ENCODE data around the gene MYOZ1. TPM values are rescaled to one million over a fixed set of nuclear protein-coding genes. Genes with fewer than 3 reads are reported as not detected.

The MYOZ1 gene
- total RNA-seq, 1 donor from 2014 or later: not detected

- no peaks in the 10 kb centered on the region for H3K9me3 ChIP-seq
- TF ChIP-seq POLR2A (IDR thresholded peaks at IDR 0.05): no peak
- no peak for TF ChIP-seq CTCF (IDR thresholded peaks at IDR 0.05)
- TF ChIP-seq POLR2AphosphoS5 (IDR thresholded peaks at IDR 0.05; ENCODE audit: insufficient read depth in 1 of 2, low read depth in 1 of 2): no peak
- no peaks in the 10 kb centered on the region for H3K36me3 ChIP-seq
- H3K27ac ChIP-seq: no peak overlapping the region
- H3K4me3 ChIP-seq: no peak overlapping the region
- intact Hi-C loops (cut with DNase I): no loop called here
- no peak for DNase-seq (ENCODE audit: extremely low spot score in 2 of 2)
- no peaks in the 10 kb centered on the region for H3K27me3 ChIP-seq
- no peaks in the 10 kb centered on the region for H3K4me1 ChIP-seq
Measured at GRCh38 chr10:73635781-73636180, 5.5 kb downstream of the MYOZ1 start.

GRCh38 chr10:73634421-73634820 lies 6.9 kb downstream of the MYOZ1 start:
- no peaks in the 10 kb centered on the region for H3K36me3 ChIP-seq
- TF ChIP-seq CTCF (IDR thresholded peaks at IDR 0.05) (no peak), POLR2A (IDR thresholded peaks at IDR 0.05) (no peak), POLR2AphosphoS5 (IDR thresholded peaks at IDR 0.05; ENCODE audit: insufficient read depth in 1 of 2, low read depth in 1 of 2) (no peak)
- no peaks in the 10 kb centered on the region for H3K4me1 ChIP-seq
- no peaks in the 10 kb centered on the region for H3K27me3 ChIP-seq
- no peak for DNase-seq (ENCODE audit: extremely low spot score in 2 of 2)
- H3K4me3 ChIP-seq: no peak overlapping the region
- no peak overlapping the region for H3K27ac ChIP-seq
- no peaks in the 10 kb centered on the region for H3K9me3 ChIP-seq
- intact Hi-C loops (cut with DNase I): no loop called here

GRCh38 chr10:73629165-73629564 lies 12.1 kb downstream of the MYOZ1 start:
- H3K36me3 ChIP-seq: no peaks in the 10 kb centered on the region
- H3K9me3 ChIP-seq: no peaks in the 10 kb centered on the region
- H3K4me1 ChIP-seq: peaks cover 9% of the 10 kb centered on the region
- DNase-seq (ENCODE audit: extremely low spot score in 2 of 2): no peak
- no peak overlapping the region for H3K27ac ChIP-seq
- no peak overlapping the region for H3K4me3 ChIP-seq
- intact Hi-C loops (cut with DNase I): loop anchor here (5.0 kb wide), 1 partner anchor 52 kb away; no protein-coding TSS in a partner anchor
- TF ChIP-seq POLR2AphosphoS5 (IDR thresholded peaks at IDR 0.05; ENCODE audit: insufficient read depth in 1 of 2, low read depth in 1 of 2) (no peak), CTCF (IDR thresholded peaks at IDR 0.05) (no peak), POLR2A (IDR thresholded peaks at IDR 0.05) (no peak)
- no peaks in the 10 kb centered on the region for H3K27me3 ChIP-seq

- intact Hi-C loops (cut with DNase I): loop anchor here (5.0 kb wide), 1 partner anchor 51 kb away; no protein-coding TSS in a partner anchor
- TF ChIP-seq CTCF (IDR thresholded peaks at IDR 0.05) (no peak), POLR2AphosphoS5 (IDR thresholded peaks at IDR 0.05; ENCODE audit: insufficient read depth in 1 of 2, low read depth in 1 of 2) (no peak), POLR2A (IDR thresholded peaks at IDR 0.05) (no peak)
- DNase-seq (ENCODE audit: extremely low spot score in 2 of 2): no peak
- H3K9me3 ChIP-seq: no peaks in the 10 kb centered on the region
- peaks cover 9% of the 10 kb centered on the region for H3K4me1 ChIP-seq
- no peak overlapping the region for H3K4me3 ChIP-seq
- H3K27ac ChIP-seq: no peak overlapping the region
- H3K27me3 ChIP-seq: no peaks in the 10 kb centered on the region
- H3K36me3 ChIP-seq: no peaks in the 10 kb centered on the region
Measured at GRCh38 chr10:73628405-73628804, 12.9 kb downstream of the MYOZ1 start.

- Histone ChIP-seq H3K4me3 (no peak overlapping the region), H3K9me3 (no peaks in the 10 kb centered on the region), H3K4me1 (peaks cover 9% of the 10 kb centered on the region), H3K27me3 (no peaks in the 10 kb centered on the region), H3K36me3 (no peaks in the 10 kb centered on the region), H3K27ac (no peak overlapping the region)
- intact Hi-C loops (cut with DNase I): loop anchor here (5.0 kb wide), 1 partner anchor 50 kb away; no protein-coding TSS in a partner anchor
- DNase-seq (ENCODE audit: extremely low spot score in 2 of 2): no peak
- no peak for TF ChIP-seq POLR2AphosphoS5 (IDR thresholded peaks at IDR 0.05; ENCODE audit: insufficient read depth in 1 of 2, low read depth in 1 of 2)
- no peak for TF ChIP-seq POLR2A (IDR thresholded peaks at IDR 0.05)
- no peak for TF ChIP-seq CTCF (IDR thresholded peaks at IDR 0.05)
Measured at GRCh38 chr10:73627300-73627699, 14.0 kb downstream of the MYOZ1 start.
